ENCODE results near the gene CLK1.

- no peak for TF ChIP-seq NFYB (IDR thresholded peaks at IDR 0.05; ENCODE audit: extremely low read depth, insufficient read length)
- TF ChIP-seq, protein P1, sequence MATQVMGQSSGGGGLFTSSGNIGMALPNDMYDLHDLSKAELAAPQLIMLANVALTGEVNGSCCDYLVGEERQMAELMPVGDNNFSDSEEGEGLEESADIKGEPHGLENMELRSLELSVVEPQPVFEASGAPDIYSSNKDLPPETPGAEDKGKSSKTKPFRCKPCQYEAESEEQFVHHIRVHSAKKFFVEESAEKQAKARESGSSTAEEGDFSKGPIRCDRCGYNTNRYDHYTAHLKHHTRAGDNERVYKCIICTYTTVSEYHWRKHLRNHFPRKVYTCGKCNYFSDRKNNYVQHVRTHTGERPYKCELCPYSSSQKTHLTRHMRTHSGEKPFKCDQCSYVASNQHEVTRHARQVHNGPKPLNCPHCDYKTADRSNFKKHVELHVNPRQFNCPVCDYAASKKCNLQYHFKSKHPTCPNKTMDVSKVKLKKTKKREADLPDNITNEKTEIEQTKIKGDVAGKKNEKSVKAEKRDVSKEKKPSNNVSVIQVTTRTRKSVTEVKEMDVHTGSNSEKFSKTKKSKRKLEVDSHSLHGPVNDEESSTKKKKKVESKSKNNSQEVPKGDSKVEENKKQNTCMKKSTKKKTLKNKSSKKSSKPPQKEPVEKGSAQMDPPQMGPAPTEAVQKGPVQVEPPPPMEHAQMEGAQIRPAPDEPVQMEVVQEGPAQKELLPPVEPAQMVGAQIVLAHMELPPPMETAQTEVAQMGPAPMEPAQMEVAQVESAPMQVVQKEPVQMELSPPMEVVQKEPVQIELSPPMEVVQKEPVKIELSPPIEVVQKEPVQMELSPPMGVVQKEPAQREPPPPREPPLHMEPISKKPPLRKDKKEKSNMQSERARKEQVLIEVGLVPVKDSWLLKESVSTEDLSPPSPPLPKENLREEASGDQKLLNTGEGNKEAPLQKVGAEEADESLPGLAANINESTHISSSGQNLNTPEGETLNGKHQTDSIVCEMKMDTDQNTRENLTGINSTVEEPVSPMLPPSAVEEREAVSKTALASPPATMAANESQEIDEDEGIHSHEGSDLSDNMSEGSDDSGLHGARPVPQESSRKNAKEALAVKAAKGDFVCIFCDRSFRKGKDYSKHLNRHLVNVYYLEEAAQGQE (IDR thresholded peaks at IDR 0.05; ENCODE audit: borderline replicate concordance), result no peak
- TF ChIP-seq, protein P1 (CRISPR knock-in tag; IDR thresholded peaks at IDR 0.05; ENCODE audit: low read depth), result no peak
- no peak for TF ChIP-seq FOXP1 (CRISPR knock-in tag; IDR thresholded peaks at IDR 0.05)
- no peak for TF ChIP-seq POLR2A (conservative IDR thresholded peaks at IDR 0.05)
- TF ChIP-seq, protein P2, sequence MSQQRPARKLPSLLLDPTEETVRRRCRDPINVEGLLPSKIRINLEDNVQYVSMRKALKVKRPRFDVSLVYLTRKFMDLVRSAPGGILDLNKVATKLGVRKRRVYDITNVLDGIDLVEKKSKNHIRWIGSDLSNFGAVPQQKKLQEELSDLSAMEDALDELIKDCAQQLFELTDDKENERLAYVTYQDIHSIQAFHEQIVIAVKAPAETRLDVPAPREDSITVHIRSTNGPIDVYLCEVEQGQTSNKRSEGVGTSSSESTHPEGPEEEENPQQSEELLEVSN (IDR thresholded peaks at IDR 0.05; ENCODE audit: borderline replicate concordance in 1 of 2, extremely low read depth in 1 of 2, insufficient read depth in 1 of 2, insufficient read length in 1 of 2, low read depth in 1 of 2, low read length in 1 of 2, poor library complexity in 1 of 2, severe bottlenecking in 1 of 2), result no peak
These were observed 35.2 kb downstream of the CLK1 start for GRCh38 chr2:200829258-200829655.

Data from K562 (cell line).